Trophoblast cell (in vitro differentiated cells and primary cell): ENCODE results near the gene FBLN7.
A peak's percentile ranks its signal among the peaks of the same experiment; 100 is the strongest.

Experiments used
- DNase-seq, 2 donors: peaks; one replicate each; pipeline ENCODE4 v3.0.0-alpha.2; 2016
- H2AFZ ChIP-seq: 2 replicates; pipeline ENCODE4 v1.6.1; 2013; ENCODE audit warnings: low read length, moderate library complexity, mild to moderate bottlenecking; ENCODE audit not compliant: insufficient read depth, poor library complexity
- H2AK5ac ChIP-seq: 2 replicates; pipeline ENCODE4 v1.6.1; 2013; ENCODE audit warnings: mild to moderate bottlenecking, low read length
- H2BK120ac ChIP-seq: 2 replicates; pipeline ENCODE4 v1.6.1; 2013; ENCODE audit warnings: low read length, mild to moderate bottlenecking, moderate library complexity; ENCODE audit not compliant: insufficient read depth, poor library complexity
- H2BK12ac ChIP-seq: 2 replicates; pipeline ENCODE4 v1.6.1; 2013; ENCODE audit warnings: mild to moderate bottlenecking, low read length, moderate library complexity
- H2BK5ac ChIP-seq: 2 replicates; pipeline ENCODE4 v1.6.1; 2013; ENCODE audit warnings: low read length, low read depth, moderate library complexity, mild to moderate bottlenecking; ENCODE audit not compliant: poor library complexity
- H3K14ac ChIP-seq: 2 replicates; pipeline ENCODE4 v1.6.1; 2013; ENCODE audit warnings: mild to moderate bottlenecking, low read length
- H3K18ac ChIP-seq: 2 replicates; pipeline ENCODE4 v1.6.1; 2013; ENCODE audit warnings: mild to moderate bottlenecking, low read length
- H3K23ac ChIP-seq: 2 replicates; pipeline ENCODE4 v1.6.1; 2013; ENCODE audit warnings: low read length
- H3K27ac ChIP-seq: 2 replicates; pipeline ENCODE4 v1.5.1; 2013; ENCODE audit warnings: low read depth, mild to moderate bottlenecking, inconsistent platforms, low read length, moderate library complexity
- H3K27me3 ChIP-seq: 2 replicates; pipeline ENCODE4 v1.6.1; 2013; ENCODE audit warnings: inconsistent platforms, mild to moderate bottlenecking, low read length, moderate library complexity; ENCODE audit not compliant: insufficient read depth
- H3K36me3 ChIP-seq, 2 experiments: 1 replicate in 1 of 2; 2 replicates in 1 of 2; pipeline ENCODE4 v1.6.1; 2013; ENCODE audit warnings: low read length in 2 of 2, mild to moderate bottlenecking in 2 of 2, moderate library complexity in 1 of 2; ENCODE audit not compliant: insufficient read depth in 2 of 2, control insufficient read depth in 1 of 2
- H3K4ac ChIP-seq: 2 replicates; pipeline ENCODE4 v1.6.1; 2013; ENCODE audit warnings: low read depth, mild to moderate bottlenecking, low read length, moderate library complexity
- H3K4me1 ChIP-seq, 2 experiments: 1 replicate in 1 of 2; 2 replicates in 1 of 2; pipeline ENCODE4 v1.6.1; 2013; ENCODE audit warnings: low read length in 2 of 2, mild to moderate bottlenecking in 2 of 2, moderate library complexity in 1 of 2; ENCODE audit not compliant: insufficient read depth in 2 of 2, control insufficient read depth in 1 of 2
- H3K4me2 ChIP-seq: 2 replicates; pipeline ENCODE4 v1.6.1; 2013; ENCODE audit warnings: inconsistent platforms, mild to moderate bottlenecking, low read length, moderate library complexity
- H3K4me3 ChIP-seq: 2 replicates; pipeline ENCODE4 v1.5.1; 2013; ENCODE audit warnings: mild to moderate bottlenecking, low read depth, low read length, inconsistent platforms
- H3K79me1 ChIP-seq: one replicate; pipeline ENCODE4 v1.6.1; 2013; ENCODE audit warnings: low read length
- H3K79me2 ChIP-seq: 2 replicates; pipeline ENCODE4 v1.6.1; 2013; ENCODE audit warnings: low read length, mild to moderate bottlenecking; ENCODE audit not compliant: control insufficient read depth, insufficient read depth, poor library complexity
- H3K9ac ChIP-seq: 2 replicates; pipeline ENCODE4 v1.6.1; 2013; ENCODE audit warnings: mild to moderate bottlenecking, low read length
- H3K9me3 ChIP-seq: 2 replicates; pipeline ENCODE4 v1.6.1; 2013; ENCODE audit warnings: low read depth, mild to moderate bottlenecking, control low read depth, inconsistent platforms, low read length; ENCODE audit not compliant: insufficient read depth
- H4K12ac ChIP-seq: 2 replicates; pipeline ENCODE4 v1.6.1; 2013; ENCODE audit warnings: low read depth, mild to moderate bottlenecking, low read length, moderate library complexity
- H4K8ac ChIP-seq: 2 replicates; pipeline ENCODE4 v1.6.1; 2013; ENCODE audit warnings: low read depth, mild to moderate bottlenecking, low read length, moderate library complexity
- H4K91ac ChIP-seq: one replicate; pipeline ENCODE4 v1.6.1; 2013; ENCODE audit warnings: low read depth, mild to moderate bottlenecking, low read length, moderate library complexity
- WGBS: extraction: QIAGEN DNeasy Blood & Tissue Kit; methylation state at CpG from one replicate; pipeline ENCODE4 v1.1.7; 2013; ENCODE audit warnings: missing lambda C conversion rate; ENCODE audit not compliant: insufficient read length, insufficient coverage; ENCODE audit errors: extremely low coverage; 5-methylcytosine and 5-hydroxymethylcytosine counted together

The FBLN7 gene

DNA sequence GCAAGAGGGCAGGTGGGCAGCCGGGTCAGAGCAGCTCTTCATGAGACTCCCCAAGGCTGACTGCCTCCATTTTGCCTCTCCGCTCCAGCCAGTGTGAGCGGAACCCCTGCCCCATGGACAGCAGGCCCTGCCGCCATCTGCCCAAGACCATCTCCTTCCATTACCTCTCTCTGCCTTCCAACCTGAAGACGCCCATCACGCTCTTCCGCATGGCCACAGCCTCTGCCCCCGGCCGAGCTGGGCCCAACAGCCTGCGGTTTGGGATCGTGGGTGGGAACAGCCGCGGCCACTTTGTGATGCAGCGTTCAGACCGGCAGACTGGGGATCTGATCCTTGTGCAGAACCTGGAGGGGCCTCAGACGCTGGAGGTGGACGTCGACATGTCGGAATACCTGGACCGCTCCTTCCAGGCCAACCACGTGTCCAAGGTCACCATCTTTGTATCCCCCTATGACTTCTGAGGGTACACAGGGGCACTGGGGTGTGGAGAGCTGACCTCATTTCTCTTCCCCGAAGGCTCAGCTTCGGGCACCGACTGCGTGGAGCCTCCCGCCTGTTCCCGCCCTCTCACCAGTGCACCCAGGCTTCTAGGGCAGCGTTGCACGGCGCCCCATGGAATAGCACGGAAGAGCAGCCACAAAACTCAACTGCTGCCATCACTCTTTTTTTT lies 49.0 kb downstream of the FBLN7 start:
- no CpG with 5 or more reads among the region's 31 CpGs for WGBS
- no peak overlapping the region for H3K4me3 ChIP-seq
- H3K79me2 ChIP-seq, result no peaks in the 10 kb centered on the region
- no peak overlapping the region for H4K8ac ChIP-seq
- peaks cover 5% of the 10 kb centered on the region for H3K9me3 ChIP-seq
- H3K27me3 ChIP-seq, result no peaks in the 10 kb centered on the region
- H3K4ac ChIP-seq, result no peak overlapping the region
- no peak overlapping the region for H2BK120ac ChIP-seq
- no peak overlapping the region for H3K18ac ChIP-seq
- no peak overlapping the region for H2AK5ac ChIP-seq
- no peak overlapping the region for H3K14ac ChIP-seq
- H4K91ac ChIP-seq, result no peak overlapping the region
- H3K36me3 ChIP-seq, result no peaks in the 10 kb centered on the region
- H3K23ac ChIP-seq, result no peak overlapping the region
- no peaks in the 10 kb centered on the region for H3K79me1 ChIP-seq
- H2AFZ ChIP-seq, result no peak overlapping the region
- no peak overlapping the region for H3K27ac ChIP-seq
- no peak overlapping the region for H3K9ac ChIP-seq
- H4K12ac ChIP-seq, result no peak overlapping the region
- H2BK12ac ChIP-seq, result peak overlapping the region; percentile 51
- no peak for DNase-seq
- peaks cover 0 to 2% of the 10 kb centered on the region in 2 experiments for H3K4me1 ChIP-seq
- H2BK5ac ChIP-seq, result no peak overlapping the region
- H3K4me2 ChIP-seq, result no peak overlapping the region

DNA sequence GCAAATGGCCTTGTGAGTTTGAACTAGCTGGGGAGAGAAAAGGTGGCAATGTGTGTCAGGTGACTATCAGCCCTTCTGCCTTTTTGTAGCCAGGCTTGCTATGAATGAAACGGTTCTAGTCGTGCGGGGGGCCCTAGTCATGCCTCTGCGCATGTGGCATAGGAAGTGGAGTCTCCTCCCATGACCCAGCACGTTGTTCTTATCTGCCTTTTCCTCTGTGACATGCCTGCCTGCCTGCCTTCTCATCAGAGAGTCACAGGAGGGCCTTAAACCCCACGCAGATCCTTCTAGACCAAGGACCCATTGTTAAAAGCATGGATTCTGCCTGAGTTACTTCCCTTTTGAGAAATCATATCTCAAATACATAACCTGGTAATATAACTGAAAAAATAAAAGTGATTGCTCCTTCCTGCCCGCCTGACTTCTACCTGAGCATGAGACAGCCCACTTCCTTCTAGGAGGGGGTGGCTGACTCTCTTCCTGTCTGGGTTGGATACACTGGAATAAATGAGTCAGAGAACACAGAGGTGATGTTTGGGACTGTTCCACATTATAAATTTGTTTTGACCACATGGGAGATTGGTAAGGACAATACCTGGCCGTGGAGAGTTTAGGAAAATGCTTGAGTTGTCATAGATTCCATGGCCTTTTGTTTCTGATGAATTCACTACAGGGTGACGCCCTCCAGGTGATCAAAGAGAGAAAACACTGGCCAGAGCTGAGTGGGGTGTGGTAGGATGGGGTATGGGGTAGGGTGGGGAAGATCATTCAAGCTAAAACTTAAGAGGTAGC lies 49.8 kb downstream of the FBLN7 start:
- Histone ChIP-seq H3K79me1 (no peaks in the 10 kb centered on the region), H4K12ac (no peak overlapping the region), H3K14ac (no peak overlapping the region), H2BK12ac (peak overlapping the region; percentile 2), H3K4me1 (peaks cover 0 to 2% of the 10 kb centered on the region in 2 experiments), H3K27ac (no peak overlapping the region), H3K27me3 (no peaks in the 10 kb centered on the region), H3K18ac (no peak overlapping the region), H3K79me2 (no peaks in the 10 kb centered on the region), H3K23ac (no peak overlapping the region), H2BK120ac (peak overlapping the region; percentile 60), H2AFZ (peak overlapping the region; percentile 35), H4K8ac (no peak overlapping the region), H3K9me3 (peaks cover 5% of the 10 kb centered on the region), H3K4ac (no peak overlapping the region), H3K4me2 (no peak overlapping the region), H3K4me3 (no peak overlapping the region), H4K91ac (peak overlapping the region; percentile 54), H2BK5ac (no peak overlapping the region), H3K36me3 (no peaks in the 10 kb centered on the region), H3K9ac (no peak overlapping the region), H2AK5ac (no peak overlapping the region)
- no peak for DNase-seq
- WGBS, result no CpG with 5 or more reads among the region's 9 CpGs

DNA sequence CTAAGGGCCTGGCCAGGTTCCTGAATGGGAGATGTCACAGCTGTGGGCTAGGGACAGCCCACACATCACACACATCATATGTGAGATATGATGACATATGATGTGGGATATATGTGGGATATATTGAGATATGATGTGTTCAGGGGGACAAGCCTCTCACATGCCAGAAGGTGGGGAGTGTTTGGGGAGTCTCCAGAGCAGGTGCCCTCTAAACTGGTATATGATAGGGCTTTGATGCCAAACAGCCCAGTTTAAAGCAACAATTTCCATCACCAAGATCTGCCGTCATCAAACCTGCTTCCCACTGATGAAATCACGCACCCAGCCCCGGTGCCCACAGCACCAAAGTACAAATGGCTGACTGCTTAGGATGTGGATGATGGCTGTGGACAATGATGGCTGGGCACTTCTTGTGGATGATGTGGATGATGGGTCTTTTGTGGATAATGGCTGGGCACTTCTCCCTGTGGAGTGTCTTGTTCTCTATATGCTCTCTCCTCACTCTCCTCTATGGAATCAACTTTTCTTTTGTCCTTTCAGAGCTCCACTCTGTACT lies 50.9 kb downstream of the FBLN7 start:
- Histone ChIP-seq H3K27me3 (no peaks in the 10 kb centered on the region), H3K4me3 (no peak overlapping the region), H3K4me1 (peaks cover 0 to 2% of the 10 kb centered on the region in 2 experiments), H2BK12ac (no peak overlapping the region), H2BK5ac (no peak overlapping the region), H3K23ac (no peak overlapping the region), H3K18ac (no peak overlapping the region), H4K12ac (no peak overlapping the region), H3K4ac (no peak overlapping the region), H3K79me1 (no peaks in the 10 kb centered on the region), H2AK5ac (no peak overlapping the region), H4K8ac (no peak overlapping the region), H3K9me3 (peaks cover 5% of the 10 kb centered on the region), H3K9ac (no peak overlapping the region), H2AFZ (no peak overlapping the region), H3K14ac (no peak overlapping the region), H3K27ac (no peak overlapping the region), H3K79me2 (no peaks in the 10 kb centered on the region), H2BK120ac (no peak overlapping the region), H3K36me3 (no peaks in the 10 kb centered on the region), H3K4me2 (no peak overlapping the region), H4K91ac (no peak overlapping the region)
- no CpG with 5 or more reads among the region's 3 CpGs for WGBS
- no peak for DNase-seq

DNA sequence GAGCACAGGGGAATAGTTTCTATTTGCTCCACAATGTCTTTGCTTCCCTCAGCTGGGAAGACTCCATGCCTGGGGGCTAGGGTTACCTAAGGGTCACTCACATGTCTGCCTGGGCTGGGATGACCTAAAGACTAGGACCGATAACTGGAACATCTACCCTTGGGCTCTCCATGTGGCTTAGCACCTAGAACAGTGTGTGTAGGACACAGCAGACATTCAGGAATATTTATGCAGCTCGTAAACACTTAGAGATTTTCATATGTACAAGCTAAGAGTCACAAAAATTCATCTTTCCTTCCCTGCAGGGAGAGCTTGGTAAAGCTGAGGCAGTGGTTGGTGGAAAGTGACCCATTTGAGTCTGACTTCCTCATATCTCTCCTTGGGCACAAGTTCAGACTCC lies 55.8 kb downstream of the FBLN7 start:
- H3K4me3 ChIP-seq, result no peak overlapping the region
- H3K14ac ChIP-seq, result no peak overlapping the region
- no peak for DNase-seq
- no peak overlapping the region for H2AK5ac ChIP-seq
- no peak overlapping the region for H4K12ac ChIP-seq
- H3K4me2 ChIP-seq, result no peak overlapping the region
- H3K27me3 ChIP-seq, result no peaks in the 10 kb centered on the region
- H3K36me3 ChIP-seq, result no peaks in the 10 kb centered on the region
- no peaks in the 10 kb centered on the region for H3K9me3 ChIP-seq
- no peak overlapping the region for H4K8ac ChIP-seq
- no peak overlapping the region for H2BK120ac ChIP-seq
- no peak overlapping the region for H3K27ac ChIP-seq
- no peaks in the 10 kb centered on the region for H3K79me1 ChIP-seq
- H2BK12ac ChIP-seq, result no peak overlapping the region
- no peak overlapping the region for H3K9ac ChIP-seq
- H2AFZ ChIP-seq, result no peak overlapping the region
- no peak overlapping the region for H3K23ac ChIP-seq
- H2BK5ac ChIP-seq, result no peak overlapping the region
- H3K79me2 ChIP-seq, result no peaks in the 10 kb centered on the region
- H3K4me1 ChIP-seq, result no peaks in the 10 kb centered on the region
- WGBS, result no CpG with 5 or more reads among the region's 2 CpGs
- no peak overlapping the region for H3K18ac ChIP-seq
- H4K91ac ChIP-seq, result no peak overlapping the region
- H3K4ac ChIP-seq, result no peak overlapping the region
